Kidney (tissue), 14 donors: ENCODE results near the gene ANXA2R. TPM values are rescaled to one million over a fixed set of nuclear protein-coding genes. Genes with fewer than 3 reads are reported as not detected.

Experiments
- DNase-seq, 5 donors: peaks; one replicate each; pipeline ENCODE4 v3.0.0-alpha.2; 2013 to 2020
- FAIRE-seq: peaks from 2 replicates; lab custom pipeline; 2012; peaks lifted over from hg19 to GRCh38; lab: Jason Lieb, UNC
- H3K27ac ChIP-seq, 2 donors: one replicate each; pipeline ENCODE4 v1.7.0; 2013; ENCODE audit warnings: low read depth in 2 of 2, low read length in 2 of 2, inconsistent platforms in 1 of 2
- H3K27me3 ChIP-seq: one replicate; pipeline ENCODE4 v1.7.1; 2013; ENCODE audit warnings: low read length, inconsistent platforms; ENCODE audit not compliant: control insufficient read depth, insufficient read depth
- H3K36me3 ChIP-seq, 3 donors: one replicate each; pipeline versions ENCODE4 v1.7.0 to v1.7.1; 2013; ENCODE audit warnings: low read length in 3 of 3, control low read depth in 1 of 3, inconsistent platforms in 1 of 3; ENCODE audit not compliant: insufficient read depth in 3 of 3, control insufficient read depth in 2 of 3
- H3K4me1 ChIP-seq, 3 donors: one replicate each; pipeline versions ENCODE4 v1.7.0 to v1.7.1; 2013; ENCODE audit warnings: low read length in 3 of 3, inconsistent platforms in 1 of 3, low read depth in 1 of 3; ENCODE audit not compliant: control insufficient read depth in 2 of 3, insufficient read depth in 2 of 3
- H3K4me3 ChIP-seq, 3 donors: one replicate each; pipeline versions ENCODE4 v1.7.0 to v1.8.1; 2013; ENCODE audit warnings: low read length in 3 of 3, control low read depth in 1 of 3, inconsistent platforms in 1 of 3
- H3K9ac ChIP-seq, 3 donors: one replicate each; pipeline versions ENCODE4 v1.7.0 to v1.7.1; 2013; ENCODE audit warnings: low read length in 3 of 3, control low read depth in 1 of 3, inconsistent platforms in 1 of 3
- H3K9me3 ChIP-seq, 3 donors: one replicate each; pipeline versions ENCODE4 v1.7.0 to v1.7.1; 2013; ENCODE audit warnings: low read length in 3 of 3, control low read depth in 1 of 3, inconsistent platforms in 1 of 3; ENCODE audit not compliant: control insufficient read depth in 2 of 3, insufficient read depth in 1 of 3
- intact Hi-C: fragments of 100-400 bp; cut with DNase I; formaldehyde crosslinking; loops from one replicate; pipeline ENCODE4 v1.11.1; 2022
- polyA plus RNA-seq: library from polyadenylated mRNA; stranded (reverse); fragments of 350-450 nt; fragmentation: Illumina TruSeq; extraction: RNeasy Lipid Tissue Mini Kit (QIAGEN cat#74804); gene quantifications from one replicate; pipeline ENCODE4 v1.2.3, GENCODE V29; 2014; ENCODE audit warnings: low read depth, low replicate concordance; ENCODE audit not compliant: insufficient read depth
- total RNA-seq: library from RNA; stranded (reverse); fragmentation: NEBNext Ultra II Directional; extraction: Animal tissue kit (Norgen Biotek cat#: 25700); gene quantifications from one replicate; pipeline ENCODE4 v1.2.1, GENCODE V29; 2021
- TF ChIP-seq, protein P1 (sequence below): IDR thresholded peaks from 3 replicates; pipeline ENCODE4 v1.5.1; 2012; ENCODE audit warnings: mild to moderate bottlenecking, moderate library complexity, borderline replicate concordance; ENCODE audit not compliant: insufficient read depth; ENCODE audit errors: extremely low read depth
- donor health status: control.
- donor health status: control.
- donor health status: control.
- donor health status: control.
- donor health status: control.
- donor health status: DM: yes; HTN: yes; CAD: no.
- donor health status: Normal renal cell carcinoma (clear cell type).

The ANXA2R gene
- total and polyA plus RNA-seq, 2 donors from 2014 or later: 2.0 to 4.6 TPM

DNA sequence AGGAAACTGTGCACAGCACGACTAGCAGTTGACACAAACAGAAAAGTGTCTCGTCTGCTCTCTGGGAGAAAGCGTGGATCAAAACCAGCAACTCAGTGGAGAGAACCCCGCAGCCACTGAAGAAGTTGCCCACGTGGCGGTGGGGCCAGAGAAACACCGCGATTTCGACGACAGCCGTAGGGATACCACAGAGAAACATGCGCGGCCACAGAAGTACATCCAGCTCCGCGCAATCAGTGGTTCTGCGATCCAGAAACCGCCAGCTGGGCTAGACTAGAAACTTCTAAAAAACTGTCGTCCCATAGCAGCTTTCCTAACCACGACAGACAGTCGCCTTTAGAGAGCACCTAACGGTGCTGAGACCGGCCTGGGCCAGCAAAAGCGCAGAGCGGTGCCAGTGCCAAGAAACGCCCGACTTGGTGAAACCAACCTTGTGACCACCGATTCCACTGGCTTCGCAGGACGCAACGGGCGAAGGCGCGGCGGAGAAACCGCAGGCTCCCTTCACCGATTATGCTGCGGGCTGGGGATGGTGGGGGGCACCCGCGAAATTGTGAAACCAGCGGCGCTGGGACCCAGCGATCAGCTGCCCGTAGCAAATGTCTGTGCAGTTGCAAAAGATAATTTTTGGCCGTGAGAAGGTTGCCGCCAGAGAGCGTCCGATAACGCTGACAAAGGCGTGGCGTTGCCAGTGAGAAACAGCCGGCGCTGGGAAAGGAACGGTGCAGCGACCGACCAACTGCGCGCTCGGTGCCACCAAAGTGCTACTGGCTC is 2.7 kb upstream of the ANXA2R start:
- H3K4me1 ChIP-seq: peaks cover 0 to 4% (median under 1%) of the 10 kb centered on the region in 3 donors
- DNase-seq: peak in 3 of 5 donors; percentile 48 to 91 (median 65)
- no peaks in the 10 kb centered on the region for H3K36me3 ChIP-seq
- intact Hi-C loops: no loop called here
- H3K27me3 ChIP-seq: peaks cover 73% of the 10 kb centered on the region
- TF ChIP-seq, protein P1, sequence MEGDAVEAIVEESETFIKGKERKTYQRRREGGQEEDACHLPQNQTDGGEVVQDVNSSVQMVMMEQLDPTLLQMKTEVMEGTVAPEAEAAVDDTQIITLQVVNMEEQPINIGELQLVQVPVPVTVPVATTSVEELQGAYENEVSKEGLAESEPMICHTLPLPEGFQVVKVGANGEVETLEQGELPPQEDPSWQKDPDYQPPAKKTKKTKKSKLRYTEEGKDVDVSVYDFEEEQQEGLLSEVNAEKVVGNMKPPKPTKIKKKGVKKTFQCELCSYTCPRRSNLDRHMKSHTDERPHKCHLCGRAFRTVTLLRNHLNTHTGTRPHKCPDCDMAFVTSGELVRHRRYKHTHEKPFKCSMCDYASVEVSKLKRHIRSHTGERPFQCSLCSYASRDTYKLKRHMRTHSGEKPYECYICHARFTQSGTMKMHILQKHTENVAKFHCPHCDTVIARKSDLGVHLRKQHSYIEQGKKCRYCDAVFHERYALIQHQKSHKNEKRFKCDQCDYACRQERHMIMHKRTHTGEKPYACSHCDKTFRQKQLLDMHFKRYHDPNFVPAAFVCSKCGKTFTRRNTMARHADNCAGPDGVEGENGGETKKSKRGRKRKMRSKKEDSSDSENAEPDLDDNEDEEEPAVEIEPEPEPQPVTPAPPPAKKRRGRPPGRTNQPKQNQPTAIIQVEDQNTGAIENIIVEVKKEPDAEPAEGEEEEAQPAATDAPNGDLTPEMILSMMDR: no peak
- no peaks in the 10 kb centered on the region for H3K9me3 ChIP-seq
- H3K27ac ChIP-seq: peak overlapping the region; percentile 76 to 87
- no peak for FAIRE-seq
- H3K4me3 ChIP-seq: peak overlapping the region; percentile 49 to 85 (median 73)
- H3K9ac ChIP-seq: peak overlapping the region in 2 of 3 donors; percentile 13 to 31

DNA sequence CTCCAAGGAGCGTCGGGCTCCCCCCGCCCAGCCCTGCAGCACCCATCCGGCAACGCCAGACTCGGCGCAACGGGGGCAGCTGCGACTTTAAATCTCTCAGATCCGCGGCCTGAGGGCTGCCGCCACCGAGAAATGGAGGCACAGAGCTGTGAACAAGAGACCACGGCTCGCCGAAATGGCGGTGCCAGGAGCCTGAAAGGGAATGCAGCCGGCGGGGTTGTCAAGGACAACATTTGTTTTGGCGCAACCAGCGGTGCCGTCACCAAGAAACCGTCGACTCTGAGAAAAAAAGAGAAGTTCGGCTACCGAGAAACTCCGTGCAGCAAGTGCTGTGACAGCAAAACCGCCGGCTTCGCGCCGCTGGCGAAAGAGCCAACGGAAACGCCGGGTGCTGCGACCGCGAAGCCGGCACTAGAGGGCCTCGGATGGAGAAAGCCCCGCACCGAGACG is 2.1 kb upstream of the ANXA2R start:
- FAIRE-seq: no peak
- no peaks in the 10 kb centered on the region for H3K36me3 ChIP-seq
- peak overlapping the region; percentile 13 to 31 (median 19) for H3K9ac ChIP-seq
- intact Hi-C loops: no loop called here
- peaks cover 0 to 6% (median 2%) of the 10 kb centered on the region in 3 donors for H3K4me1 ChIP-seq
- TF ChIP-seq, protein P1: no peak
- H3K9me3 ChIP-seq: no peaks in the 10 kb centered on the region
- peaks cover 78% of the 10 kb centered on the region for H3K27me3 ChIP-seq
- peak overlapping the region; percentile 68 to 85 (median 73) for H3K4me3 ChIP-seq
- DNase-seq: peak; percentile 76 to 92 (median 80)
- H3K27ac ChIP-seq: peak overlapping the region; percentile 76 to 87

DNA sequence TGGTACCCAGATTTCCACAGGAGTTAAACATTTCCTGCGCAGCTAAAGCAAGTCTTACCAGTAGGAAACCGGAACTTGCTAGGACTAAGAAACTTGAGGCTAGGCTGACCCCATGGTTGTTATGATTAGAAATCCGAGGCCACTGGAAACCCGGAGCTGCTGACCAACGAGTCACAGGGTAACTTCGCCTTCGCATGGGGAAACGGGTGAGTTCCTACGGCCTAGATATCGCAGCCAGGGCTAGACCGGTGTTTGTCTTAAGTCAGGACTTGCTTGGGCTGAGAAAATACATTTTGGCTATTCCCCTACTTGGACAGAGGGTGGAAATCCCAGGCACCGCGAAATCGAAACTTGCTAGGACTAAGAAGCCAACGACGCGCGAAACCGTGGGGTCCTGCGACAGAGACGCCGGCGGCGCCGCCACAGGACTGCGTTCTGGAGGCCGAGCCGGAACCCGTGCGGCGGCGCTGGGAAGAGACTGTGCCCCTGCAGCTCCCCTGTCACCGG is 1.6 kb upstream of the ANXA2R start:
- Histone ChIP-seq H3K36me3 (no peaks in the 10 kb centered on the region), H3K9me3 (no peaks in the 10 kb centered on the region), H3K4me1 (peaks cover 0 to 6% (median 2%) of the 10 kb centered on the region in 3 donors), H3K4me3 (peak overlapping the region; percentile 68 to 85 (median 73)), H3K27me3 (peaks cover 83% of the 10 kb centered on the region), H3K9ac (peak overlapping the region; percentile 31 to 44 (median 43)), H3K27ac (peak overlapping the region; percentile 76 to 87)
- peak in 4 of 5 donors; percentile 69 to 84 (median 74) for DNase-seq
- intact Hi-C loops: no loop called here
- no peak for FAIRE-seq
- TF ChIP-seq, protein P1: no peak
